ENCODE results near the gene MAML3.

GRCh38 chr4:139711461-139711860 is 442.5 kb downstream of the MAML3 start:
- no peak for TF ChIP-seq CTCF (IDR thresholded peaks at IDR 0.05; ENCODE audit: low read depth, low read length)
- TF ChIP-seq EZH2phosphoT487 (IDR thresholded peaks at IDR 0.05; ENCODE audit: low read depth), result no peak
